ENCODE data around the gene TRMU.
"Not testable (repeated sequence)": the region's sequence is repeated elsewhere in the genome, so short reads cannot be mapped to it uniquely, and the experiment has no call there.

The TRMU gene

DNA sequence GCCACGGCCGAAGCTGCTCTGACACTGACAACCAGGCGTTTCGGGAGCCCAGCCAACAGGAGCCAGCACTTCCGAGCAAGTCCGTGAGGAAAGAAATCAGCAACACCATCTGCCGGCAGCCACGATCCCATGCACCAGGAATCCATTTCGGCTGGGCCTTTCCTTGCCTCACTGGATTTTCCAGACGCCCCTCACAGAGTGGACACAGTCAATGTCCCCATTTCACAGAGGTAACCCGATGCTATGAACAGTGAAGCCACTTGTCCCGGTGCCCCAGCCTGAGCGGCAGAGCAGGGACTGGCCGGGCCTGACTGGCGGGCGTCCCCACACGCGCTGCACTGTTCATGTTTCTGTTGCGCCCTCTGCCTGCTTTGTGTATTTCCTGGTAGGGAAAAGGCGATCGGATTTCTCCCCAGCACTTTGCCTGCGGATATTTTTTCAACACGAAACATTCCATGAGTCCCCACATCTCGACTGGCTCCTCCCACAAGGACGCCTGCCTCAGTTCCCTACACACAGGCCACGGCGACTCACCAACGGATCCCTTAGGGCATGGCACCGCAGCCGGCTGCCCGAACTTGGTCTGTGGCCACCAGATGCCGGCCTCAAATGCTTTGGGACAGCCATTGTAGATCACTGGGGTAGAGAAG, 55.3 kb downstream of the TRMU start:
- DNase-seq: peak; percentile 84 to 87

DNA sequence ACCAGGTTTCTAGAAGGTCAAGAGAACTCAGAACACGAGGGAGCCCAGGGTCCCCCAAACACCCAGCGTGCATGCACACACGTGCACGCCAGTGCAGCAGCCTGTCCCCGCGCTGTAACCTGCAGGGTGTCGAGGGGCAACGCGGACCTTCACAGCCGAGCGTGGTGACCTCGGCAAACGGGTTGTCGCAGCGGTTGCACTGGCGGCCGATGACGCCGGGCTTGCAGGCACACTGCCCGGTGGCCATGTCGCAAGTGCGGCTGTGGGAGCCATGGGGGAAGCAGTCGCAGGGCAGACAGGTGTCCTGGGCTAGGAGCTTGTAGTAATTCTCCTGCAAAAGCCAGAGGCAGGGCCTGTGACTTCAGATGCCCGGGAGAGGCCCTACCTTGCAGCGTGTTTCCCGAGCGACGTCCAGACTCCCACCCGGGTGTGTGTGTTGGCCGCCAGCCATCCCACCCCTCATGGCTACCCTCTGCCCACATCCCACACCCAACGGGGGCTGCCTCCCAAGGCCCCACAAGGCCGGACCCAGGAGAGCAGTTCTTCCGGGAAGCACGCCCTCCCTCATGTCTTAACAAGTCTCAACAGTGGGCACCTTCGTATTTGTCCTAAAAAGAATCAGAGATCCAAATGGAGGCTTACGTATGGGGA, 56.1 kb downstream of the TRMU start:
- DNase-seq: no peak

DNA sequence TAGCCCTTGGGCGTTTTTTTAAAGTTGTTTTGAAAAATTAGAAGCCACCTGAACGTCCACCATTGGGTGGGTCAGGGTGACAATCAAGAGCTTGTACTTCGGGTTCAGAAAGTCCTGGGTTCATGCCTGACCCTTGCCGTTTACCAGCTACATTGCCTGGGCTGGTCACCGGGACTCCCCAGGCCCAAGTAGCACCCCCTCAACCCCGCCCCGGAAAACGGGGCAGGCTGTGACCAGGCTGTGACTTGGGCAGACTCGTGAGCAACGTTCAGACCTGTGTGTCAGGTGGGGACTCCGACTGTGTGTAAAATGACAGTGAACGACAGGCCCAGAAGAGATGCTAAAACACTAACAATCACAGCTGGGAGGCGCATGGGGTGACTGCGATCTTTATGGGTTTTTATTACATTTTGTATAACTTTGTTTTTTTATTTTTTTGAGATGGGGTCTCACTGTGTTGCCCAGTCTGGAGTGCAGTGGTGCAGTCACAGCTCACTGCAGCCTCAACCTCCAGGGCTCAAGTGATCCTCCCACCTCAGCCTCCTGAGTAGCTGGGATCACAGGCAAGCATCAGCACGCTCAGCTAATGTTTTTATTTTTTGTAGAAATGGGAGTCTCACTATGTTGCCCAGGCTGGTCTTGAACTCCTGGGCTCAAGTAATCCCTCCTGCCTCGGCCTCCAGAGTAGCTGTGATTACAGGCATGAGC, 56.8 kb downstream of the TRMU start:
- DNase-seq: no peak

DNA sequence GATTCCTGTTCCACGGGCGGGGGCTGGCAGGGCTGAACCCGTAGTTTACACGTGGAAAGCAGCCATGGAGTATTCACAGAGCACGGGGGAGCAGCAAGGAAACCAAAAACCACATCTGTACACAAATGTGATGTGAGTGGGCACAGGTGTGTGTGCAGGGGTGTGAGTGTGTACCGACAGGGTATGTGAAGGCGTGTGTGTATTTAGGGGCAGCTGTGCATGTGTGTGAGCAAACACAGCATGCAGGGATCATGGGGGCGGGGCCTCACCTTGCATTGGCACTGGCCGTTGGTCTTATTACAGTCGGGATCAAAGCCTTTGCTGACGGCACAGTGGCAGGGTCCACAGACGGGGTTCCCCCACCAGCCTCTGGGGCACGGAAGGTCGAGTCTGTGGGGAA, 58.4 kb downstream of the TRMU start:
- peak; percentile 45 to 81 for DNase-seq

DNA sequence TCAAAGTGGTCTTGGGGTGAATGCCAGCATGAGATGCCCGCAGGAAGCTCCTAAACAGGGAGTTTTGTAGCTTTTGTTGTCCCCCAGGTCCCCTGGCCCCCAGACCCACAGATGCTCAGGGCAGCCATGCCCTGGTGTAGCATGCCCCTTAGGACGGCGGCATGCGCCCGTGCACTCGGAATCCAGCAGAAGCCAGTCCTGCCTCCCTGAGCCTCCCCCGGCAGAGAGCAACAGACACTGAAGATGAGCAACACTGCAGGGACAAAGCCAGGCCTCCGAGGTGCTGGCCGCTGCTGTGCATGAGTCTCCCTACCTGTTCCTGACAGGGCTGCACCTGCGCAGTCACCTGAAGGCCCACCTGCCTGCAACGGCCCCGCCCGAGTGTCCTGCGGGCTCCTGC, 59.1 kb downstream of the TRMU start:
- no peak for DNase-seq

DNA sequence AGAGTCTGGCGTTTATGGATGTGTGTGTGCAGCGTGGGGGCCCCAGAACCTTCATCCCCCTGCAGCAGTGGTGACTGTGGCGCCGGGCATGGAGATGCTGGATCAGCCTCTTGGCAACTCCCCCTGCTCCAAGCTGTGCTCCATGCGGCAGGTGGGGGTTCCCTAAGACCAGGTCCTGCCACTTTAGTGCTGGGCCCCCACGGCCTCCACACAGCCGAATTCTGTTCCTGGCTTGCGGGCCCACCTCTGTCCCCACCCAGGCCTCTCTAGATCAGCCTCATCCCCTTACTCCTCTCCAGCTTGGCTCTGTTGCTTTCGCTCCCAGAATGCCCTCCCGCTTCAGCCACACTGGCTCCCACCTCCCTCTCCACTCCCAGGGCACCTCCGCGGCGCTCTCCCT, 59.6 kb downstream of the TRMU start:
- DNase-seq: no peak

DNA sequence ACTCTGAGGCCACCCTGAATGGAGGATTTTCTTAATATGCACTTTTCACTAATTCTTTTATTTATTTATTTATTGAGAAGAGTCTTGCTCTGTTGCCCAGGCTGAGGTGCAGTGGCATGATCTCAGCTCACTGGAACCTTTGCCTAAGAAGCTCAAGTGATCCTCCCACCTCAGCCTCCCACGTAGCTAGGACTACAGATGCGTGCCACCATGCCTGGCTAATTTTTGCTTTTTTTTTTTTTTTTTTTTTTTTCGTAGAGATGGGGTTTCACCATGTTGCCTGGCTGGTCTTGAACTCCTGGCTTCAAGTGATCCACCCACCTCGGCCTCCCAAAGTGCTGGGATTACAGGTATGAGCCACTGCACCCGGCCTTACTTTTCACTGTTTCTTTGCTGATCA, 61.5 kb downstream of the TRMU start:
- DNase-seq: not testable (repeated sequence)

DNA sequence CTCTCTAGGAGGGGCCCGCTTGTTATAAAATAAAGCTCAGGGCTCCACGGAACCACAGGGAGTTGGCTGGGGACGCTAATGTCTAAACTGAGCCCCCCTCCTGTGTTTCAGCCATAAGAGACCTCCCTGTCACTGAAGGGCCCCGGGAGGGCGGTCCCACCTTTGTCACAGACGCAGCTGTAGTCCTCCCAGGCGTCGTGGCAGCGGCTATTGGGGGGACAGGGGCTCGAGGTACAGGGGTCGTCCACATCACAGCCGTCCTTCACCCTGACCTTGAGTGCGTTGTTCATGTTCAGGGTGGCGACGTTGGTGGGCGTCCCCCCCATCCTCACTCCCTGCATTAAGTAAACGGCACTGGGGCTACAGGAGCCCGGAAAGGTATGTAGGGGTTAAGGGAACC, 62.0 kb downstream of the TRMU start:
- DNase-seq: no peak

DNA sequence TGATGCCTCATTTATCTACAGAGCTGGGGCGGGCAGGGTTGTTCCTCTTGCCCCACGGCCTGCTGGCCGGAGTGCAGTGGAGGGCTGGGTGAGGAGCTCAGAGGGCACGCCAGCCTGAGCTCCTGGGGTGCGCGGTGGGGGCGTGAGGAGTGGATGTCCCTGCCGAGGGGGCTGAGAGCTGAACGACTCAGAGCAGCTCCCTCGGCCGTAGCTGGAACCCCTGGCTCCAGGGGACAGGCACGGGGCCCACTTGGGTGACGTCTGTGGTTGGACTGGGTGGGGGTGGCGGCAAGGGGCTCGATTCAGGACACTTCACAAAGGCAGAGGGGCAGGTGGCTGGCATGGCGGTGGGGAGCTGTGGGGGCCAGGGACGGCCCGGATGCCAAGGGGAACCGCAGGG, 62.4 kb downstream of the TRMU start:
- no peak for DNase-seq

DNA sequence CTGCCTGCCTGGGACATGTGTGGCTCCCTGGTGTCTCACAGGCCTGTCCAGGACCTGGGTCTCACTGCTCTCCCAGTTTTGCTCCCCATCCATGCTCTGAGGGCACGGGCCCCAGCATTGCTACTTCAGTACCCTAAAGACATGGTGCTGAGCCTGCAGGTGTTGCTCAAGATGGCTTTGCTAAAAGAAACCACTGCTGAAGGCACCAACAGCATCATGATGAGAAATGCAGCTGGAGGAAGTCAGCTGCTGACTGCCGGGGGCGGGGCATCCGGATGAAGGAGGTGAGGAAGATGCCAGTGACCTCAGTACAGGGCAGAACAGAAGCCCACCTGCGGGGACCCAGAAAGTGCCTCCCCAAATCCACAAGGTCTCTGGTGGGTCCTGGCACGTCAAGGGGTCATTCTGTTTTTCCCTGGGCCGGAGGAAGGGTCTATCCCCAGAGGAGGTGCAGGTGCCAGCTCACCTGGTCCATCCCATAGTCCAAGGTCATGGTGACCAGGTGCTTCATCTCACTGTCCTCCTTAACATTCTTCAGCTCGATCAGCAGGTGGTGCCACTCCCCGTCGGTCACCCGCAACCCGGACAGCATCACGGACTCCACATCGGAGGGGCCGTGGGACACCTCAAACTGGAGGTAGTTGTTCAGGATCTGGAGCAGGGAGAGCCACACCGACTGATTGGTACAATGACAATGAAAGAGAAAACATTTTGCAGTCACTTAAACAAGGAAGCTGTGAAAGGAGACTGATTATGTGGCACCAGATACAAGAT, 63.9 kb downstream of the TRMU start:
- no peak for DNase-seq

DNA sequence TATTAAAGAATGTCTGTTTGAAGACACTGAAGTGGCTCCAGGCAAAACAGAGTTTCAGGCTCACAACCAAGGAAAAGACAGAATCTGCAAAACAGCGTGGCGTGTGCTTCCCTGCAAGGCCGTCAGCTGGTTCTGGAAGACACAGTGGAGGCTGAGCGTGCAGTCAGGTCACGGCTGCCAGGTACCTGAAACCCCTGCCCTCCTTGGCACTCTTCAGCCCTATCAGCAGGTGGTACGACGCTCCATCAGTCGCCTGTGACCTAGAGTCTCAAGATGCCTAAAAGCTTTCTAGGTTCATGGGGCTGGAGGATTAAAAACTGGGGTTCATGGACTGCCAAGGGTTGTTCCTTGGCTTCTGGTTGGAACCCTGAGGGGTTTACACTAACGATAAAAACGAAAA, 65.9 kb downstream of the TRMU start:
- DNase-seq: no peak

DNA sequence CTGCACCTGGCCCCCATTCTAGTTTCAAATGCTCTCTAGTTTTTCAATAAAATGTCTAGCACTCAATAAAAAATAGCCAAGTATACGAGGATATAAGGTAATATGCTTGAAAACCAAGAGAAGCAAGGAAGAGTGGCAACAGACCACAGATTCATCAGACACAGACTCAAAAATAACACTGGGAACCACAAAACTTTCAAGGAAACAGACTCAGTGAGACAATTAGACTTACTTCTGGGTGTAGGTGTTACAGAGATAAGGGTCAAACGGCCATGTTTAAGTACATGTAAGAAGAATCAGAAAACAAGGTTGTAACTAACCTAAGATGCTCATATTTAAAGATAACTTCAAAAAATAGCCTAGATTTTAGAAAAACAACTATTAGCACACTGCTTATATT, 67.0 kb downstream of the TRMU start:
- DNase-seq: no peak

DNA sequence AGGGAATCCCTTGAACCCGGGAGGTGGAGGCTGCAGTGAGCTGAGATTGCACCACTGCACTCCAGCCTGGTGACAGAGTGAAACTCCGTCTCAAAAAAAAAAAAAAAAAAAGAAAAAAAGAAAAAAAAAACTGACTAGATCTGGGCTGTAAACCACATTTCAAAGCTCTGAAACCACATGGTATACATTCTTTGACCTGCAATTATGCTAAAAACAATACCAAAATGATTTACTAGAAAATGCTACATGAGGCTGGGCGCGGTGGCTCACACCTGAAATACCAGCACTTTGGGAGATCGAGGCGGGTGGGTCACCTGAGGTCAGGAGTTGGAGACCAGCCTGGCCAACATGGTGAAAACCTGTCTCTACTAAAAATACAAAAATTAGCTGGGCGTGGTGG, 68.4 kb downstream of the TRMU start:
- not testable (repeated sequence) for DNase-seq

DNA sequence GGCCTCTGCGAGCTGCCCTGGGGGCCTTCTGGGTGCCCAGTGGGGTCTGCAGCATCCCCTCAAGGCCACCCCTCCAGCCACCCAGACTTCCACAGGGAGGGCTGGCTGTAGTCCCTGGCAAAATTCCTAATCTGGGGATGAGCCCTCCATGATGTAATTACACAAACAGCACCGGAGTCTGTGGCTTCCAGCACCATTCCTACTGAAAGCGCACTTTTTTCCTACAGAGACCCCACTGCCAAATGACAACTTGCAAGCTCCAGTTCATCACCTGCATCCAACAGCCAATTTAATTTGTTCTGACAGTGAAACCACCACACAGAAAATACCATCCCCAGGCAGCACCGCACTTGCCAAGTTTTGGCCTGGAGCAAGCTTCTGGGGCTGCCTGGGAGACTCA, 70.4 kb downstream of the TRMU start:
- no peak for DNase-seq

DNA sequence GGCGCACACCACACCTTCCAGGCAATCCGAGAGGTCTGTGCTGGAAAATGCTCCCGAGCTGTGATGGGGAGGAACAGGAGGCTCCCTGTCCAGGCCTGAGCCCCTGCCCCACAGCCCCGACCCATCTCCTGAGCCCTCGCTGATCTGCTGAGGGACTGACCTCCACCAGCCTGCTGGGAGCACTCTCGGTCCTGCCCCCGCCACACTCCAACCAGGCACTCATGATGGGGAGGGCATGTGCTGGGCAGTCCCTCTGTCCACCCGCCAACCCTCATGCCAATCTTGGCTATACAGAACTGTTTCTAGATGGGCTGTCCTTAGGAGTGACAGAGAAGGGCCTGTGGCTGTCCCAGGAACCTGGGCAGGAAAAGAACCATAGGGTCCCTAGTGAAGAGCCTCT, 70.8 kb downstream of the TRMU start:
- no peak for DNase-seq

DNA sequence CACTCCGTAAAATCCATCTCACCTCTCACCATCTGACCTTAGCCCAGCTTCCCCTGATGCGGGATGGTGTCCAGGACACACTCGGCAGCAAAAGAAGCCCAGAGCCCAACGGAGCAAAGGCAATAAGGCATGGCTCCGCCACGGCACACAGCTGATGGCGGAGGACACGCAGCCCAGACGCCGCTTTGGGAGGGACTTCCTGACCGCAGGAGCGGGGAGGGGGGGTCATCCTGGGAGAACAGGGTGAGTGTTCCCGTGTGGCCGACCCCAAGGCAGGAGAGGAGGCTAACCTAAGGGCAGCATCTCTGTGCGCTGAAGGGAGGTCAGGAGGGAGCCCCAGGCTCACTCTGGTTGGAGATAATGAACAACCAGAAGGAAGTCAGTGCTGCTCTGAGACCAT, 71.3 kb downstream of the TRMU start:
- DNase-seq: no peak

Data from SHP77 (cell line).